K562 (cell line): ENCODE data around the gene SPDYE6. TPM values are rescaled to one million over a fixed set of nuclear protein-coding genes. Genes with fewer than 3 reads are reported as not detected.

Source experiments
- HSF4 ChIP-seq: fragments of 250-450 bp; sonication (Bioruptor Pico); IDR thresholded peaks from 2 replicates; pipeline ENCODE4 v2.1.2; 2022; ENCODE audit warnings: mild to moderate bottlenecking, moderate library complexity, borderline replicate concordance
- NONO ChIP-seq, 2 experiments: fragments of 200-400 bp in 1 of 2; fragments of 450-650 bp in 1 of 2; formaldehyde crosslinking in 1 of 2; IDR thresholded peaks; 2 replicates each; pipeline ENCODE4 v1.6.1; 2017; ENCODE audit warnings: low read depth in 2 of 2, mild to moderate bottlenecking in 2 of 2, moderate library complexity in 2 of 2, low read length in 1 of 2
- RBM22 ChIP-seq: fragments of 200-400 bp; formaldehyde crosslinking; IDR thresholded peaks from 2 replicates; pipeline ENCODE4 v1.6.1; 2018; ENCODE audit warnings: low read length, low read depth; ENCODE audit not compliant: poor library complexity, severe bottlenecking
- YY1 ChIP-seq, 3 experiments: IDR thresholded peaks; 2 replicates each; pipeline ENCODE4 v1.6.1; 2011; ENCODE audit warnings: low read length in 2 of 3, mild to moderate bottlenecking in 2 of 3, moderate library complexity in 2 of 3, borderline replicate concordance in 1 of 3, control low read depth in 1 of 3, low read depth in 1 of 3; ENCODE audit not compliant: insufficient read depth in 3 of 3, insufficient replicate concordance in 2 of 3, control insufficient read depth in 1 of 3, insufficient read length in 1 of 3; ENCODE audit errors: extremely low read depth in 1 of 3
- ZNF76 ChIP-seq: fragments of 250-450 bp; sonication (Bioruptor Pico); IDR thresholded peaks from 2 replicates; pipeline ENCODE4 v1.4.0; 2020; ENCODE audit warnings: mild to moderate bottlenecking, moderate library complexity, borderline replicate concordance
- polyA plus RNA-seq, 8 experiments: library from polyadenylated mRNA; depleted of rRNA in 4 of 8; stranded (reverse) in 5 of 8; unstranded in 3 of 8; fragments of >200 nt; fragmentation: Nextera tagmentation in 2 of 8; fragmentation: Illumina TruSeq in 1 of 8; extraction: Ambion mirVana in 2 of 8; extraction: Trizol in 1 of 8; gene quantifications; 2 replicates each; pipeline versions ENCODE4 v1.2.1 to v1.2.3, GENCODE V29; 2011 to 2014; ENCODE audit warnings: inconsistent platforms in 1 of 8, missing spikeins in 1 of 8
- total RNA-seq, 7 experiments: library from RNA; depleted of rRNA in 6 of 7; stranded (reverse); fragments of >200 nt in 6 of 7; fragmentation: Illumina TruSeq in 2 of 7; extraction: Trizol in 2 of 7; gene quantifications; 2 replicates each; pipeline versions ENCODE4 v1.2.1 to v1.2.3, GENCODE V29; 2011 to 2021; ENCODE audit warnings: low replicate concordance in 1 of 7
- TF ChIP-seq, protein P1 (sequence below), 2 experiments: IDR thresholded peaks in 1 of 2; conservative IDR thresholded peaks in 1 of 2; 2 replicates each; pipeline ENCODE4 v1.6.1; 2016; ENCODE audit warnings: low read depth in 2 of 2, mild to moderate bottlenecking in 1 of 2, missing compliant biosample characterization in 1 of 2, missing genetic modification characterization in 1 of 2, moderate library complexity in 1 of 2
- TF ChIP-seq, protein P2 (sequence below), 3 experiments: fragments of 200-800 bp in 1 of 3; fragments of 250-450 bp in 1 of 3; fragments of 450-650 bp in 1 of 3; sonication (Bioruptor Pico) in 1 of 3; sonication (Bioruptor generic) in 1 of 3; formaldehyde crosslinking in 1 of 3; IDR thresholded peaks; 2 replicates each; pipeline versions ENCODE4 v1.6.1 to v1.8.0; 2016 to 2022; ENCODE audit warnings: mild to moderate bottlenecking in 2 of 3, missing genetic modification characterization in 2 of 3, missing compliant biosample characterization in 1 of 3, moderate library complexity in 1 of 3
- TF ChIP-seq, protein P3 (sequence below): fragments of 450-650 bp; IDR thresholded peaks from 2 replicates; pipeline ENCODE4 v1.6.1; 2018; ENCODE audit warnings: mild to moderate bottlenecking, low read depth; ENCODE audit not compliant: partially characterized antibody

SPDYE6 gene
- total and polyA plus RNA-seq, 9 of the 15 experiments (the other 6 are each of a cell fraction or from before 2014, with no cell fraction given), result 0.24 to 0.35 TPM; not detected in 7

DNA sequence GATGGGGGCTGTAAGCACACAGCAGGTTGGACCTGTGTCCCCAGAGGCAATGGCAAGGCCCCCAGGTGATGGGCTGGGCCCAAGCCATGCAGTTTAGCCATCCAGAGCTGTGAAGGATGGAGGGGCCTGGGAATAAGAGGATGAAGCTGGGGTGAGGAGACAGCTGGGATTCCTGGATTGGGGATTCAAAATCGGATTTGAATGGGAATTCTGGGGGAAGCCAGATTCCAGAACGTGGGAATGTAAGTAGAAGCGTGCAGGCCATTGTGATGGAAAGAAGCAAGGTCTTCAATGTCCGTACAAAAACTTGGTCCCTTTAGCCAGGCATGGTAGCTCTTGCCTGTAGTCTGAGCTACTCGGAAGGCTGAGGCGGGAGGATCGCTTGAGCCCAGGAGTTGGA, 59.7 kb downstream of the SPDYE6 start (continued):
- TF ChIP-seq YY1 (IDR thresholded peaks at IDR 0.05; ENCODE audit: borderline replicate concordance in 1 of 3, control insufficient read depth in 1 of 3, extremely low read depth in 1 of 3, insufficient read depth in 3 of 3, insufficient read length in 1 of 3, insufficient replicate concordance in 2 of 3, low read depth in 1 of 3, low read length in 2 of 3) (no peak), NONO (IDR thresholded peaks at IDR 0.05; ENCODE audit: low read depth in 2 of 2, low read length in 1 of 2) (no peak), ZNF76 (CRISPR knock-in tag) (no peak), RBM22 (no peak), HSF4 (CRISPR knock-in tag) (no peak)
- TF ChIP-seq, protein P1, sequence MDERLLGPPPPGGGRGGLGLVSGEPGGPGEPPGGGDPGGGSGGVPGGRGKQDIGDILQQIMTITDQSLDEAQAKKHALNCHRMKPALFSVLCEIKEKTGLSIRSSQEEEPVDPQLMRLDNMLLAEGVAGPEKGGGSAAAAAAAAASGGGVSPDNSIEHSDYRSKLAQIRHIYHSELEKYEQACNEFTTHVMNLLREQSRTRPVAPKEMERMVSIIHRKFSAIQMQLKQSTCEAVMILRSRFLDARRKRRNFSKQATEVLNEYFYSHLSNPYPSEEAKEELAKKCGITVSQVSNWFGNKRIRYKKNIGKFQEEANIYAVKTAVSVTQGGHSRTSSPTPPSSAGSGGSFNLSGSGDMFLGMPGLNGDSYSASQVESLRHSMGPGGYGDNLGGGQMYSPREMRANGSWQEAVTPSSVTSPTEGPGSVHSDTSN (CRISPR knock-in tag; IDR thresholded peaks at IDR 0.05; ENCODE audit: low read depth), result no peak
- TF ChIP-seq, protein P1 (tag; conservative IDR thresholded peaks at IDR 0.05; ENCODE audit: low read depth), result no peak
- TF ChIP-seq, protein P2, sequence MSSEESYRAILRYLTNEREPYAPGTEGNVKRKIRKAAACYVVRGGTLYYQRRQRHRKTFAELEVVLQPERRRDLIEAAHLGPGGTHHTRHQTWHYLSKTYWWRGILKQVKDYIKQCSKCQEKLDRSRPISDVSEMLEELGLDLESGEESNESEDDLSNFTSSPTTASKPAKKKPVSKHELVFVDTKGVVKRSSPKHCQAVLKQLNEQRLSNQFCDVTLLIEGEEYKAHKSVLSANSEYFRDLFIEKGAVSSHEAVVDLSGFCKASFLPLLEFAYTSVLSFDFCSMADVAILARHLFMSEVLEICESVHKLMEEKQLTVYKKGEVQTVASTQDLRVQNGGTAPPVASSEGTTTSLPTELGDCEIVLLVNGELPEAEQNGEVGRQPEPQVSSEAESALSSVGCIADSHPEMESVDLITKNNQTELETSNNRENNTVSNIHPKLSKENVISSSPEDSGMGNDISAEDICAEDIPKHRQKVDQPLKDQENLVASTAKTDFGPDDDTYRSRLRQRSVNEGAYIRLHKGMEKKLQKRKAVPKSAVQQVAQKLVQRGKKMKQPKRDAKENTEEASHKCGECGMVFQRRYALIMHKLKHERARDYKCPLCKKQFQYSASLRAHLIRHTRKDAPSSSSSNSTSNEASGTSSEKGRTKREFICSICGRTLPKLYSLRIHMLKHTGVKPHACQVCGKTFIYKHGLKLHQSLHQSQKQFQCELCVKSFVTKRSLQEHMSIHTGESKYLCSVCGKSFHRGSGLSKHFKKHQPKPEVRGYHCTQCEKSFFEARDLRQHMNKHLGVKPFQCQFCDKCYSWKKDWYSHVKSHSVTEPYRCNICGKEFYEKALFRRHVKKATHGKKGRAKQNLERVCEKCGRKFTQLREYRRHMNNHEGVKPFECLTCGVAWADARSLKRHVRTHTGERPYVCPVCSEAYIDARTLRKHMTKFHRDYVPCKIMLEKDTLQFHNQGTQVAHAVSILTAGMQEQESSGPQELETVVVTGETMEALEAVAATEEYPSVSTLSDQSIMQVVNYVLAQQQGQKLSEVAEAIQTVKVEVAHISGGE (CRISPR knock-in tag; IDR thresholded peaks at IDR 0.05), result no peak
- TF ChIP-seq, protein P3, sequence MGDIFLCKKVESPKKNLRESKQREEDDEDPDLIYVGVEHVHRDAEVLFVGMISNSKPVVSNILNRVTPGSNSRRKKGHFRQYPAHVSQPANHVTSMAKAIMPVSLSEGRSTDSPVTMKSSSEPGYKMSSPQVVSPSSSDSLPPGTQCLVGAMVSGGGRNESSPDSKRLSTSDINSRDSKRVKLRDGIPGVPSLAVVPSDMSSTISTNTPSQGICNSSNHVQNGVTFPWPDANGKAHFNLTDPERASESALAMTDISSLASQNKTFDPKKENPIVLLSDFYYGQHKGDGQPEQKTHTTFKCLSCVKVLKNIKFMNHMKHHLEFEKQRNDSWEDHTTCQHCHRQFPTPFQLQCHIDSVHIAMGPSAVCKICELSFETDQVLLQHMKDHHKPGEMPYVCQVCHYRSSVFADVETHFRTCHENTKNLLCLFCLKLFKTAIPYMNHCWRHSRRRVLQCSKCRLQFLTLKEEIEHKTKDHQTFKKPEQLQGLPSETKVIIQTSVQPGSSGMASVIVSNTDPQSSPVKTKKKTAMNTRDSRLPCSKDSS, result no peak
